HG03521 (cell line): ENCODE data around the gene CCDC136.

ENCODE experiments used
- ATAC-seq: cut with Tn5 transposase; IDR thresholded peaks from one replicate; pipeline ENCODE4 v1.9.1; 2021; ENCODE audit warnings: mild to moderate bottlenecking, moderate library complexity; ENCODE audit not compliant: unreplicated experiment

CCDC136 gene

DNA sequence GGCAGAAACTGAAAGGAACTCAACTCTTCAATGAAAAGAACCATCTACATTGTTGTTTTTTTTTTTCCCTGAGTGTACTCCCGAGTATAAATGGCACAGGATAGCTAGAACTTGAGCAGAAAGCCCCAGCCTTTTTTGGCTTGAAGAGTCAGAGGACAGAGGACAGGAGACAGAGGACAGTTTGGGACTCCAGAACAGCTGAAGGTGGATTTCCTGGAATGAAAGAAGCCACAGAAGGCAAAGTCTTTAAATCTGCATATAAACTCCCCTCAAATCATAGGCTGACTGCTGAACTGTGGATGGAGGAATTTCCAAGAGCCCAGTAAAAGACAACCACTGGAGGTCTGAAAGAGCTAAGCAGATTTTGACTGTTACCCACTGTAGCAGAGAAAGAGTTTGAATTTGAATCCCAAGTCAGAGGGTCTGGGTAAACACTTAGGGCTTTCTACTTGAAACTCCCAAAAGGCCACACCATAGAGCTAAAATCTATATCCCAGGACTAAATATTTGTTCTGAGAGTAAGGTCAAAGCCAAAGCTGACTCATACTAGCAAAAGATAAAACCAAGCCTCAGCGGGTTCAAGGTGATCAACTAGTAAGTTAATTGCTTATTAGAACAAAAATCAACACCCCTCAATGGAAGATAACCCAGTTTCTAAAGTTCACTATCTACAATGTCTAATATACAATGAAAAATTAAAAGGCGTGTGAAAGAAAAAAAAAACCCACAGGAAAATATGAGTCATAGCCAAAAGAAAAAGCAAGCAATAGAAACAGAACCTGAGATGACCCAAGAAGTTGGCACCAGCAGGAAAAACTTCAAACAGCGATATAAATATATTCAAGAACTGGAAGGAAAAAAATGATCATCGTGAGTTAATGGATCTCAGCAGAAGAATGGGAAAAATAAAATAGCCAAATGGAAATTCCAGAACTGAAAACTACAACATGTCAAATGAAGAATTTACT lies 14.3 kb upstream of the CCDC136 start:
- ATAC-seq, result no peak

DNA sequence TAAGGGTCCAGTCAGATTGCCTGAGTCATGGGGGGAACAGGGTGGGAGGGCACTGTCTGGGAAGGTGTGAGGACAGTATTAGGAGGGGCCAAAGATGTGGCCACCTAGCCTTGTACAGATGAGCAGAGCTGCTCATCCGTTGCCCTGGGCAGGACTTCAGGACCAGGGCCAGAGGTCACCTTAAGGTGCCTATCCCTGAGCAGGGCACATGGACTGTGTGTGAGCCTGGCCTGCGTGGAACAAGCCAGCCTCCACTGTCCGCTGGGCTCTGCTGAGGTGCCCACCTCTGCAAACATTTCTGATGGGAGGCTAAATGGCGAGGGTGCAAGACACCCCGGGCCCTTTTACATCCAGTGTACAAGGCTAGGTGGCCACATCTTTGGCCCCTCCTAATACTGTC lies 12.8 kb upstream of the CCDC136 start:
- ATAC-seq, result no peak

DNA sequence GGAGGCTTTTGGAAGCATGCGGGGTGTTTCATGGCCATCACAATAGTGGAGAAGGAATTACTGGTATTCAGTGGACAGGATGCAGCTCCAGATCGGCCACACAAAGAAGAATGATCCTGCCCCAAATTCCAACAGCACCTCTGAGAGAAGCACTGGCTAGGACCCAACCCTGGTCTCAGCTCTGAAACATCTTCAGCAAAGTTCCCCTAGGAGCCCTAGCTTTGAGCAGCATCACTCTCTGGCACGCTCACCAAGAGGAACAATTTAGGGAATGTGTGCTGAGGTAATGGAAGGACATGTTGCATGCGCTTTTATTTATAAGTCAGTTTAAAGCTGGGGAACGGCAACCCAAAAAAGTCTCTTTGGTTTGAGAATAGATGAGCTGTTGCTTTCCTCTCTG lies 10.6 kb upstream of the CCDC136 start:
- no peak for ATAC-seq

DNA sequence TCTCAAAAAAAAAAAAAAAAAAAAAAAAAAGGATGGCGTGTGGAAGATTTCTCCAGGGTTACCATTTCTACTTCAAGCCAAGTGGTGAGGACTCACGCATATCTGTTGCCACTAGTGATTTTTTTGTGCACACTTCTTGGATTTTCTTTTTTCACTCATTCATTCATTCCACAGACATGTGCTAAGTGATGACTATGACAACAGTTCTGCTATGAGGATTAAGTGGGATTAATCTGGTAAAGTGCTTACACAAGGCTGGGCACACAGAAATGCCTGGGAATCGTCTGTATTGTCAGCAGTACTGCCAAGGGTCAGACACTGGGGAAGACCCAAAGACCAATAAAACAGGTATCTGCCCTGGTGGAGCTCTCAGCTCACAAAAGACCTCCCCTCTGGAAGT lies 9.9 kb upstream of the CCDC136 start:
- ATAC-seq, result no peak

DNA sequence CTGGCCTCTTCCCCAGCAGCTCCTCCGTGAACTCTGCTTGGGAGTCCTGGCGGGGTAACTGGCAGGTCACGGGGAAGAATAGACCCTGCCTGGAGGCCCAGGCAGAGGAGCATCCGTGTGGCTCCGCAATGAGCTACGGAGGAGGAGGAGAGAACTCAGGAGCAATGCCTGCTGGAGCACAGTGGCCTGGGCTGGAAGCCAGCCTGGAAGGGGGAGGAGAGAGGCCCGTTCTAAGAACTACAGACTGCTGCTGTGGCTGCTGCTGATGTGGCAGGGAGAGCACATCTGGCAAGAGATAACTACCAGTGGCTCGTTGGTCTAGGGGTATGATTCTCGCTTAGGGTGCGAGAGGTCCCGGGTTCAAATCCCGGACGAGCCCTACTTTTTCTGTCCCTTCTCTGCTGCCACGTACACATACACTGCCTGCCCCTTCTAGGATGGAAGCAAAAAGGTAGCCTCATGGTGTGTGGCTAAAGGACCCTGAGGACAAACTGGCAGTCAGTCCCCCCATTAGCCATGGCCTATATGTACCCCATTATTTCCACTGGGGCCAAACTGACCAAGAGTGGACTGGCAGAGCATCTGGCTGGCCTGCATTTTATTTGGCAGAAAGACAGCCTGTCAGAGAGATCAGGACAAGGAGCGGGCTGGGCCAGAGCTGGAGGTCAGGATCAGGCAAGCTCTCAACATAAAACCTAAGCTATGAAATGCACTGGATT lies 8.5 kb upstream of the CCDC136 start:
- no peak for ATAC-seq

DNA sequence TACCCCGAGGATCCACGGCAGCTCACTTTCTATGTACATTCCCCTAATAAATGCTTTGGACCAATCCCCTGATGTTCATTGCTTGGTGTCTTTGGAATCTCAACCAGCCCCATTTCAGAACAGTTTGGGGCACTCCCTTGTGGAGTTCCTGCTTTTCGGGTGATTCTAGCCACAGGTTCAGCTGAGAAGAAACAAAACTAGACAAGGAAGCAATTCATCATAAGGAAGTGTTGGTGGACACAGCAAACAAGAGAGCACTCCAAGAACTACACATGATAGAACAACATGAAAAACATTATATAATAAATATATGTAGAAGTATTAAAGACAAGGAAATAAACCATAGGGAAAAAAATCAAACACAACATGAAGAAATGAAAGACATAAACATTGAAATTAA lies 6.0 kb upstream of the CCDC136 start:
- ATAC-seq, result no peak

DNA sequence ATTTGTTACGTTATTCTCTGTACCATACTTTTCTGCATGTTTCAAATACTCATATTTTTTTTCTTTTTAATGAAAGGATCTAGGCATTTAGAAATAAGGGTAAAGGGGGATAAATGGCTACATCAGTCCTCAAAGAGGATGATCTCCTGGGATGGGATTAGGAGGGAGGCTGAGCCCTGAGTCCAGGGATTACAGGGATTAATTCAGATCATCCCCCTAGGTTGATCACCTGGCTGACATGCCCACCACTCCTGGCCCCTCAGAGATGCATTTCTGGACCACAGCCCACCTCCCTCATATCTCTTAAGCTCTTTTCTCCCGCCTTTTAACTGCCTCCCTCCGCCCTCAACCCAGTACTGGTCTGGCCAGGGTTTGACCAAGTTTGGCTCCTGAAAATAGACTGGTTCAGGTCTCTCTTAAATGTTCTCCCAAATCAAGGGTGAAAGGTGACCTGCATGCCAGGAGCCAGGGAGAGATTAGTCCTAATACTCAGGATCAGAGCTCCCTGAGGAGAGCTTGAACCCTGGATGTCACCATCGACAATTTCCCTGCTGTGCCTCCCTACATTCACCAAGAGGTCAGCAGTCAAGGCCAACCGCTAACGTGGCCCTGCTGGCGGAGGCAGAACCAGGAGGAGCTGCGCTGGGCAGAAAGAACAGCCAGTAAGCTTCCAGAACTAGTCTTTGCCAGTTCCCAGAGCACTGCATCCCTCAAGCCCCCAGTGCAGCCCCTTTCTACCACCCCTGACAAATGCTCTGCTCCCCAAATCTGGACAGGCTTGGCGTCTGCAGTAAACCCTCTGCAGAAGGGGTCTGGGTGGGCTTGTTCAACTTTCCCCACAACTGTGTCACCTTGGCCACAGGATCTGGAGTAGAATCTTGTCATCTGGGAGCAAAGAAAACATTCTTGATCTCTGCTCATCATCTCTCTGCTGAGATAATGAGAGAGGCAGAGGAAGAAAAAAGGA lies 3.0 kb upstream of the CCDC136 start:
- no peak for ATAC-seq

DNA sequence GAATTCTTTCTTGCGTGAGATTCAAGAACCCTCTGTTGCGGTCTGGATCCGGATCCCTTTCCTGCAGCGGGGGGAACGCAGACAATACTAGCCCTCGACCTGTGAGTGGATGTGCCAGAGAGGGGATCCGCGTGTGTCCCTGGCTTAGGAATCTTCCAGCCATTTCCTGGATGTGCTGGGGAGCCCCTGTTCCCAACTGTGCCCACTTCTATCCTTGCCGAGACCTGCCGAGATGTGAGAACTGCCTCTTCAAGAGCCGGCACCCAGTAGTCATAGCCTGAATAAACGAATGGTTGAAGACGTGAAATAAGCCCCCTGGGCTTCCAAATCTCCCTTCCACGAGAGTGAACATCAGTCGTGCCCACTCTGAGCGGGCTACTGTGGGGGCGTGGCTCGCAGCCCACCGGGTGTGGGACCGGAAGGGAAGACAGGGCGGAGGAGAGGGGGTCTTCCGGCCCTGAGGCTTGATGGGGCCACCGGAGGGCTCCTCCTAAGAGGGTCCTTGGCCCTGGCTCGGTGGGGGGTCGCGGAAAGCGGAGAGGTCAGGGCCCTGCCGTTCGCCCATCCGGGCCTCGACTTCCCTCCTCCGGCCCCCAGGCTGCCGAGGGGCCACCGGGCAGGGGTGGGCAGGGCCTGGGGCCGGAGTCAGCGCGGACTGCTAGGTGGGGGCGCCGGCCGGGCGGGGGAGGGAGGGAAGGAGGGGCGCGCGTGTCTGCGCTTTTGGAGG lies 1.3 kb upstream of the CCDC136 start:
- peak; percentile 25 for ATAC-seq

DNA sequence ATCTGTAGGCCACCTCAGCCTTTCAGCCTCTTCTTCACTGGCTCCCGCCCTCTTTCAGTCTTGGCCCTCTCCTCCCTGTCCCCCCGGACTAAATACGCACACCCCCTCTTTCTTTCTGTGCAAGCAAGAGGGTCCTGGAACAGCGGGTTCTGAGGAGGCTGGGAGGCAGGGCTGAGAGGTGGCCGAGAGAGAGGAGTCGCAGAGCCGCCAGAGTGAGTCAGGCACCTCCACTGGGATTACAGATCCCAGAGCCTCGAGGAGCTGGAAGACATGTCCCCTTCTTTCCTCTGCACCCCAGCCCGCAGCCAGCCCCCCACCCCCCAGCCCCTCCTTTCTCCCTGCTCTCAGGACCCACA lies 182 bp downstream of the CCDC136 start:
- ATAC-seq, result no peak

DNA sequence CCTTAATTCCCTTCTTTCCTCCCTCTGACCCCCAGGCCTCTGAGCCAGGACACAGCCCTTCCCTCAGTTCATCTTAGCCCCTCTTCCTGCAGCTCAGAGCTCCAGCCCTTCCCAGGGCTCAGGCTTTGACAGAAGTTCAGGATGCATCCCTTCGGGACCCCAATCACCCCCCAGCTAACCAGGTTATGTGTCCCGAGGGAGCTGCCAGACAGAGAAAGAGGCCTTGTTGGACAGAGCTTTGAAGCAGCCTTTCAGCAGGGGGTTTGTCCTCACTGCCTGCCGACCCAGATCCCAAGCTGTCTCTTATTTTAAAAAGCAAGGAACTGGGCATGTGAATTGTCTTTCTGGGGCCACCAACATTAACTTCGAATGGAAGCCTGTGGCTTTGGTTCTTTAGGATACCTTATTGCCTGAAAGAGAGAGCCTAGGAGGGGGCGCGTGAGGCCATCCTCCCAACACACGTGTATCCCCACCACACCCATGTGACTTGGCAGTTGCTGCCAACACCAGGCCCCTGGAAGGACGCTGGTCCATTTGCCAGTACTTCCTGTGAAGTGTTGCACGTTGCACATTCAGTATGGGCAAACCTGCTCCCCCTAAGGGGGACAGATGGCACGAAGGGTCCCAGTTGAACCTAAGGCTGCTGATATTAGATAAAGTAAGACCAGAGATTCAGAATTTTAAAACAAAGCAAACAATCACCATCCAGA lies 858 bp downstream of the CCDC136 start:
- ATAC-seq, result no peak

DNA sequence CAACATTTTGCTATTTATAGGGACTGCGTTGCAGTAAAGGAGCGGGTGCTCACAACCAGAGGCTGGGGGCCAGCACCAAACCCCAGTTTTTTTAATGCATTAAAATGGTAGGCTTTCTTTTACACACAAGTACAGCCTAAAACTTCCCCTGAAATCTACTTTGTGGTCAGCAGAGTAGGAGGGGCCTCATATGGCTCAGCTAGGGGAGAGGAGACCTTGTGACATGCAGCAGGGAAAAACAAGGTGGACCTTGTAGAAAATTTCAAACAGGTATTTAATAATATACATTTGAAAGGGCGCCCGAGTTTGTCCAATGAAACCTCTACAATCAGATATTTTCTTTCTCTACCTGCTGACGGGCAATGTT lies 1.4 kb downstream of the CCDC136 start:
- ATAC-seq, result no peak

DNA sequence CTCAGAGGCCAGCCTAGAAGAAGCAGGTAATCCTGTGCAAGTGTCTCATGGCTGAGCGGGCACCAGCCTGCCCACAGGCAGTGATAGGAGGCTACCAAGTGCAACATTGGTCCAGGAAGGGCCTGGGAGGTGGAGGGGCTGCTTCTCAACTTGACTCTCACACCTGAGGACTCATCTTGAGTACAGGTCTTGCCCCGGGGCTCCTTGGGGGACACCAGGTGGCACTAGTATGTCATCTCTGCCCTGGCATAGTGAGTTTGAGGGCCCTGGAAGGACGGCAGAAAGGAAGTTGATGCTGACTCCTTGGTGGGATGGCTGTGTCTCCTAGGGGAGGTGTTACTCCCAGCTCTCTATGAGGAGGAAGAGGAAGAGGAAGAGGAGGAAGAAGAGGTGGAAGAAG lies 2.3 kb downstream of the CCDC136 start:
- ATAC-seq, result no peak

DNA sequence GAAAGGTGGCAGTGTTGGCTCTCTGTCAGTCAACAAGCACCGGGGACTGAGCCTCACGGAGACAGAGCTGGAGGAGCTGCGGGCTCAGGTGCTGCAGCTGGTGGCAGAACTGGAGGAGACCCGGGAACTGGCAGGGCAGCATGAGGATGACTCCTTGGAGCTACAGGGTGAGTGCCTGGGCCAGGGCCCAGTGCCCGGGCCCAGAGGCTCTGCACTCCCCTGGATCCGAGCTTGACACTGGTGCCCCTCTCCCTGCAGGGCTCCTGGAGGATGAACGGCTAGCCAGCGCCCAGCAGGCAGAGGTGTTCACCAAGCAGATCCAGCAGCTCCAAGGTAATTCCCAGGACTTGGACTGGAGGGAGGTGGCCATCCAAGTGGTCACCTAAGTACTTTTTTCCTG lies 2.7 kb downstream of the CCDC136 start:
- no peak for ATAC-seq

DNA sequence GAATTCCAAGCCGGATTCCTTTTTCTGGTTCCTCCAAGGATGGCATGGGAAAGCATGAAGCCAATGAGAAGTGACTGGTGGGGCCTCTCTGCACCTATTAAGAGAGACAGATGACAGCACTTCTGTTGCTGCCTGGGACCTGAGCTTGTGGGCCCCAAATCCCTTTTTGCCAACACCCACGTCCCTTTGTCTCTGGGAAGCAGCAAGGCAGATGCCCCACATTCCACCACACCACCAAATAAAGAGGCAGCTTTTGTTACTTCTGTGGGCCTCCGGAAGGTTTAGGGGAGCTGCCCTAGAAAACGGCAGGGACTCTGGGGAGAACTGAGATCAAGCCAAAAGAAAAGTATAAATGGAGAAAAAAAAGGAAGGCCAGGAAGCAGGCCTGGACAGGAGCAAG lies 3.4 kb downstream of the CCDC136 start:
- no peak for ATAC-seq

DNA sequence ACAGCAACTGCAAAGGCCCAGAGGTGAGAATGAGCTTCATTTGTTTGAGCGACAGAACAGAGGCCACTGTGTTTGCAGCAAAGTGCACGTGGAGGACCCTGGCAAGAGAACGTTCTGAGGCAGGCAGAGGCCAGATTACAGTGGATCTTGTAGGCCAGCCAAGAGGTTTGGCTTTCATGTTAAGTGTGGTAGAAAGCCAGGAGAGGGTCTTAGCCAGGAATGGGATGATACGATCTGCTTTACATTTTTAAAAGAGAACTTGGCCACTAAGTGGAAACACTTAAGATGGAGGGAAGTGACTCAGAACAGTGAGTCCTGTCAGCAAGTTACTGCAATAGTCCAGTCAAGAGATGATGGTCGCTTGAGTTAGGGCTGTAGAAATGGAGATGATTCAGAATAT lies 4.6 kb downstream of the CCDC136 start:
- no peak for ATAC-seq

DNA sequence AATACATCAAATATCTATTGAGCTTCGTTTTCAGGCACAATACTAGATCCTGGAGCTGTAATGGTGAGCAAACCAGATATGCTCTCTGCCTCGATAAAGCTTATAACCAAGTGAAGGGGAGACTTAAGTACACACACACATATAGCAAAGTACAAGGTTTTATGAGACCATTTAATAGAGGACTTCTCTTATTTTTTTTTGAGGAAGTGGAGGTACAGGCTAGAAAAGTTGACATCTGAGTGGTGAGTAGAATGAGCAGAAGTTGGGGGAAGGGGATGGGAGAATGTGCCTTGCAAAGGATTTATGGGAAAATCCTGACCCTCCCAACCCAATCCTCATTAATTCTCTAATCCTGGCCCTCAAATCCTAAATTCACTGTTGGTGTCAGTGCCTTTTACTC lies 7.7 kb downstream of the CCDC136 start:
- ATAC-seq, result no peak

DNA sequence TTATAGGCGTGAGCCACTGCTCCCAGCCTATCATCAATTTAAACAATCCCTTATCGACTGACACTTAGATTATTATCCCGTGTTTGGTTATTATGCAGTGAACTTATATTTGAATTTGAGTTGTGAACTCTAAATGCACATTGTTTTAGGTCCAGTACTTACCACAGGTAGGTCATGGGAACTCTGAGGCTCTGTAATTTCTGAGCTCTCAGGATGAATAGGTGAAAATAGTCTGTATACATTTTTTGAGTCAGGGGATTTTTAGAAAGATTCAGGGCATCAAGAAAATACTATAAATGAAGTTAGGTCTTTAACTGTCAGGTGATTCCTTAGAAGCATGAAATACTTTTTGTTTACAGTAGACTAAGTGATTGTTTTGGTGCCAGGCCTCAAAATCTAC lies 8.8 kb downstream of the CCDC136 start:
- ATAC-seq, result no peak

DNA sequence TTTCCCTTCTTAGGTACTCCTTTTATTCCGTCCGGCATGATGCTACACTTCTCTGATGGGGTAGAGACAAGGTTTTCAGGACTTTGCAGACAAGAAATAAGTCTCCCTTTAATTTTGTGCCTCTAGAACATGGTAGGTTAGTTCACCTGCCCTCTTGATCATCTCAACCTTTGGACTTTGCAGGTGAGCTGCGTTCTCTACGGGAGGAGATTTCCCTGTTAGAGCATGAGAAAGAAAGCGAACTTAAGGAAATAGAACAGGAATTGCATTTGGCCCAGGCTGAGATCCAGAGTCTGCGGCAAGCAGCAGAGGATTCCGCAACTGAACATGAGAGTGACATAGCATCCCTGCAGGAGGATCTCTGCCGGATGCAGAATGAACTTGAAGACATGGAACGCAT lies 9.2 kb downstream of the CCDC136 start:
- ATAC-seq, result no peak

DNA sequence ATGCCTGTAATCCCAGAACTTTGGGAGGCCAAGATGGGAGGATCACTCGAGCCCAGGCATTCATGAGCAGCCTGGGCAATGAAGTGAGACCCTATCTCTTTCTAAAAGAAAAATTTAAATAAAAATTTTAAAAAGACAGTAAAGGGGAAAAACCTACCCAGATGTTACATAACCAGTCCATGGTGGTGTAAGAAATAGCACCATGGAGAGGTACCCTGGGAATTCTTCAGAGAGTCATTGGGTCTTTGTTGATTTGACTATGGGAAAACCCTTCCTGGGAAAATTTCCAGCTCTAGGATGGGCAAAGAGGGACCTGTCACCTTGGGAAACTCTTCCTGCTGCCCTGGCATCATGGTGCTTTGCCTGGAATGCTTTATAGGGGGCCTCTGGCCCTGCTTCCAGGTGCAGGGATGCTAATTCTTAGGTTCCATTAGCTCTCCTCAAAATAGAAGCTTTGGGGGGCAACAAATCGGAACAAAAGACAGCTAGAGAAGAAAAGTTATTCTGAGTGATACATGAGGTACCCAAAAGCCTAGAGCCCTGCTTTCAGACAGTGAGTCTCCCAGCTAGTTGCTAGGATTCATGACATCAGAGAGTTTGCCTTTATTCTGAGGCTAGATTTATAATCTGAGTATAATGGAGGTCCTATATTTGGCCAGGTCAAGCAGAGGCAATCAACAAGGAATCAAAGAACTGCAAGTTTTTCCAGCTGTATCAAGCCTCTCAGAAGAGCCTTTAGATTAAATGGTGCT lies 10.1 kb downstream of the CCDC136 start:
- no peak for ATAC-seq
